OCI-M2 (cell line): ENCODE data around the gene METTL5.

ENCODE experiments used
- DNase-seq: peaks from one replicate; lab custom pipeline; 2025; ENCODE audit not compliant: unreplicated experiment; lab: John Stamatoyannopoulos, UW

The METTL5 gene

DNA sequence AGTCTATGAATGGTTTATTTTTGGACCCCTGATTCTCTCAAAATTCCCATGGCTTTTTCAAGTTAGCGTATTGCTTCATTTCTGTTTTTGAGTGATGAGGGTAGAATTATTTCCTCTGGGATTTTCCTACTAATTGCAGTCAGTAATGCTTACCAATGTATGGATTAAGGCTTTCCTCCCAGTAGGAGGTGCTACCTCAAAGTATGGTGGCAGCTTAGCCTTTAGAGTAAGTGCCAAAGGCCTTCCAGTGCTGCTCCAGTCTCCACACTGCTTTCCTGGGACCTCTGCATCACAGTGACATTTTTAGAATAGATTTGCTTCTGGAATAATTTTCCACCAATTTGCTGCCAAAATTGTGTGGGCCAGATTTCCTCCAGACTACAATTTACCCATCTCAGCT lies 42.2 kb downstream of the METTL5 start:
- DNase-seq: no peak

DNA sequence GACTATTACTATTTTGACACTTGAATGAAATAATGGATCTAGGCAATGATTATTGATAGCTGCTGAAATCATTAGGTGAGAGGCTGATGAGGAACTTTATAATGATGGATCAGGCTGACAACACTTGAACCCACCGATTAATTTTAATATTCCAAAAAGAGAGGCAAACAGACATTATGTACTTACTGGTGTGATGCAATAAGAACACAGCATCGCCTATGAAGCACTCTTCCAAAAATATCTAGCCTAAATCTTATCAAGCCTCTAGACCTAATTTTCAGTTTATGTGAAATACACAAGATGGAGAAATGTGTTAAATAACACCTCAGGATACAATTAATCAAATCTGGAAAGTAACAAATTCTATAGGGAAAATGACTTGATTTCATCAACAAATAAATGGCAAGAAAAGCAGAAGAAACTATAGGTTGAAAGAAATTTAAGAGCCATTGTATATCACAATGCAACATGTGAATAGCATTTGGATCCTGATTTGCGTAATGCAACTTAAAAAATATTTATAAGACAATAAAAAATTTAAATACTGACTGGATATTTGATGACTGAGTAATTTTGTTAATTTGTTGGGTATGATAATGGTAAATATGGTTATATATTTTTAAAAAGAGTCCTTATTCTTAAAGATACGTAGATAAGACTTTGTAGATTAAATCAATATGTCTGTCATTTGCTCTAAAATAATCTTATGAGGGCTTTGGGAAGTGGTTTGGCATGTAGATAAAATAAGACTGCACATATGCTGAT lies 43.3 kb downstream of the METTL5 start:
- no peak for DNase-seq

DNA sequence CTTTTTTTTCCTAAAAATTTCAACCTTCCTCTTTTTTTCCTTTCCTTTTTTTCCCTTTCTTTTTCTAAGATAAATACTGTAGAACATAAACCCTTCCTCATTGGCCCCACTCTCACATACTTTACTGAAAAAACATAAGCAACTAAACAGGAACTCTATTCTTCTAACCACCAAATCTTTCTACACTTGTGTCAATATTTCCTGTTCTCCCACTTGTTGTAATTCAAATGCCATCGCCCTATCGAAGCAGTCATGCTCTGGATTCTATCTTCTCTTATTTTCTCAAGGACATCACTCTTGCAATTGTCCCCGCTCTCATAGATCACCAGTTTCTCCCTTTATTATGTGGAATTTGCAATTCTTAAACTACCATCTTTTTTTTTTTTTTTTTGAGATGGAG lies 46.3 kb downstream of the METTL5 start:
- no peak for DNase-seq

DNA sequence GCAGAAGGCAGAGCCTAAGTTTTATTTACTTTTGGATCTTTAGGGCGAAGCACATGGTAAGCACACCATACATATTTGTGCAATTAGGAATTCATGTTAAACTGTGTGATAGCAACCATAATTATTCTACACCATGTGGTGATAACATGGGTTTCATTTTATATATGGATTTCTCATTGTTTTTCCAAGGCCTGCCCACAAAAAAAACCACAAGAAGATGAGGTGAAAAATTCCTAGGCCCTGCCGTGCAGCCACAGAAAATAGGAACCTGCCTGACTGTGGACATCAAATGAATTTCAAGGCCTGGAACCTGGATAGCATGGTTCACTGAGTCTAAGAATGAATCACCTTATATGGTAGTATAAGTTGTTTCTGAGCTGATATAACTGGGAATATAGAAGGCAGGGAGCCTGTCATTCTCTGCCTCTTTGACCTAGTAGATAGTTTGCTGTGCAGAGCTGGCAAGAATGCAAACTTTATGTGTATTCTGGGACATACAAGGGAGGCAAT lies 48.4 kb downstream of the METTL5 start:
- DNase-seq: no peak

DNA sequence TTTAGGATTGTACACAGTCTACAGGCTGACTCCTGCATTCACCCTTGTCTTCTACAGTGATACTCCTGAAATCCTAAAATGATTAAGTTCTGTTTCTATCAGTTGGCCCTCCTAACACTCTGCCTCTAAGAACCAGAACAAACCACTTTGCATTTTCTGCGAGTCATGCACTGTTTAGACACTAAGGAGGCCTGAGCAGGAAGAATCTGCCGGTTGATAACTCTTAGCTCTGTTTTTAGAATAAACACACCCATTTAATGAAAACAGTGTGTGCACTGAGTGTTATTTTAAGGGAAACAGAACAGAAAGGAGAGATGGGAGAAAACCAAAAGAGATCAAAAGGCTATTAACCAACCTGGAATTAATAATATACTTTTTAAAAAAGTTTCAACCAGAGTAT lies 48.9 kb downstream of the METTL5 start:
- no peak for DNase-seq

DNA sequence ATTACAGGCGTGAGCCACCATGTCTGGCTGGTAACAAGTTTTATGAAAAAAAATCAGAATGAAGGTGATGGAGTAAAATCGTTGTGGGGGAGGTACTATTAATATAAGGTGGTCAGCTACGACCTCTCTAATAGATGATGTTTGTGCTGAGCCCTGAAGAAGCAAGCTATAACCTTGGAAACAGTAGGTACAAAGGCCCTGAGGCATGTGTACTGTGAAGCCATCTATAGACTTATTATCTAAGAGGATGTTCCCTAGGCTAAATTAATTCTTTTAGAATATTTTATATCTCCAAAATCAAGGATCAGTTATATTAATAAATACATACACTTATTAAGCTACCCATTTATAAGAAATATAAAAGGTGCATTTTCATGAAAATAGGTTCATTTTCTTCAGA lies 49.4 kb downstream of the METTL5 start:
- no peak for DNase-seq

DNA sequence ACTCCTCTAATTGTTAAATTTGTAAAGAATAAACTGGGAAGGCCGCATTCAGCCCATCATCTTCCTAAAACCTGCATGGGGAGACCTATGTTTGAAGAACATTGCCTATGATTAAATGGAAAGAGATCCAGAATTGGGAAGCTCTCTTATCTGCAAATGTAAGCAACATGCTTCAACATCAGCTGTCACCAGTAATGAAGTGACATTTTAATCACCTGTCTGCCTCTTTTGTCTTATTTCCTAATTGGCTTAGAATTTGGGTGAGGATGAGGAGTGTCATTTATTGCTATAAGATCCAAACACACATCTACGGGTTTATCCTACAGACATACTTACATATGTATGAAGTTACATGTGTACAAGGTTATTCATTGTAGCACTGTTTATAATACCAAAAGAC lies 52.1 kb downstream of the METTL5 start:
- no peak for DNase-seq

DNA sequence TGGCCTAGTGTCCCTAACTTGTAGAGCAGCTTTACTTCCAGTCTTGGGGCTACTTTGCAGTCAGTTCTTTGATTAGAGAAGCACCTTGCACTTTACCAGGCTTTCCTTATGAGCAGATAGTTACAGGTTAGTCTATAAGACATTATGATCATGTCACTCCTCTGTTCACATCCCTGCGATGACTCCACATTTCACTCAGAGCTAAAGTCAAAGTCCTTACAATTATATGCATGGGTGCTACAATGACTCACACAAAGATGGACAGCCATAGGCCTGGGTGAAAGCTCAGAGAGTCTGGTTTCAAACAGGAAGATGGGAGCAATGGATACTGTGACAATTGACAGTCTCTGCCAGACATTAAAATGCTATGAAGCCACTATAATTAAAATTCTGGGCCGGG lies 53.1 kb downstream of the METTL5 start:
- DNase-seq: no peak

DNA sequence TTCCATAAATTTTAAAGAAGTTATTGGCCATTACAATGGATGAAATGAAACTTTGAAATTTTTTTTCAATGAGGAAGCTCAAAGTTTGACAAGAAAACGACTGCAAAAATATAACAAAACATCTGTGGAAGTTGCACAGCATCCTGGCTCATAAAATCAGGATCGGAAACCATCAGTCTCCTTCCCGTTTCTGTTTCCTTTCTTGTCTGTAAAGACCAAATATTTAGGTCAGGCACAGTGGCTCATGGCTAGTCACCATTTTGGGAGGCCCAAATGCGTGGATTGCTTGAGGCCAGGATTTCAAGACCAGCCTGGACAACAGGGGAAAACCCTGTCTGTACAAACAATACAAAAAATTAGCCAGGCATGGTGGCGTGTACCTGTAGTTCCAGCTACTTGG lies 53.7 kb downstream of the METTL5 start:
- no peak for DNase-seq

DNA sequence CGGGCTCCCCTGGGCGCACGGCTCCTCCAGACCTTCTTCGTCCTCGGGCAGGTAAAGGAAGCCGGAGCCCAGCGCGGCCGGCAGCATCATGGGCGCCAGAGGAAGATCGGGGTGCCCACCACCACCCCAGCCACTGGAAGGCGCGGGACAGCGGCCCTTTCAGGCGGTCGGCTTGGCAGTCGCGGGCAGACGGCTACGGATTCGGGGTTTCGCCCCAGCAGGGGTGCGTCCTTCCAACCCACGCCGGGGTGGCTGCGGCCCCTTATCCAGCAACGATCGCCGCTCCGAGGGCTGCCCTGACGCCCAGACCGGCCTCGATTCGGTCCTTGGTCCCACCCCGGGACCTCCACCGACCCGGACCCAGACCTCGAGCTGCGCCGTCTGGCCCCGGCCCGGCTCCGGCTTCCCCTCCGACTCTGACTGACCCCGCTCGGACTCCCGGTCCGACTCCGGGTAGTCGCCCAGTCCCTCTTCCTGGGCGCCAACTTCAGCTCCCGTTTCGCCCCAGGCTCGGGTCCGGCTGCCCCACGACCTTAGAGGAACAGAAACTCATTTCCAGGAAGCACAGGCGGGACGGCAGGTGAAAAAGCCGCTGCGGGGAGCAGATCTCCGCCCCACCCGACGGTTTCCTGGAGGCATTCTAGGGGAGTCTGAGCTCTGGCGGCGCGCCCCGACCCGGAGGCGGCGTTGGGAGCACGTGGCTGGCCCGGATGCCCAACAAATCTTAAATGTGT lies 56.3 kb downstream of the METTL5 start:
- DNase-seq: no peak

DNA sequence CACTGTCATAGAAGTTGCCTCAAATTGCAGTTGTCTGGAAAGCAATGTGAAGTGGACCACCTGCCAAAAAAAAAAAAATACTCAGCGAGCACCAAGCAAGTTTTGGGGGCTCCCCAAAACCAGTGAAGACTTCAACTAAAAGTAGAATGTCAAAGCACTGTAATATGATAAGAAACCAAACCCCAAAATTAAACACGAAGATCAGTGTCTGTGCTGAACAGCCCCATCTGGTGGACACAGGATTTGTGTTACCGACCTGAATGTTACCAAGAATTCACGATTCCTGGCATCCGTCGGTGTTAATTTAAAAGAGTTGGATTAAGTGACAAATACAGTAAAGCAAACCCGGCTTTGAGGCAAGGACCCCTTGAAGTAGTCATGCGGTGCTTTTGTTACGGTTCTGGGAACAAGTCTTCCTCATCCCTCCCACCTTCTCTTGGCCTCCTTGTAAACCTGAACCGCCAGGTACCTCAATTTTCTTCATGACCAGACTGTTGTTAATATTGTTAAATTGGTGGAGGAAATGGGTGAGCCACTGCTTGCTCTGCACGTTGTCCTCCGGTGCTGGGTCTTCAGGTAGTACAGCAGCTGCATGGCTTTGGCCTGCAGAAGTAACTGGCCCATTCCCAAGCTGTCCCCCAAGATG lies 57.3 kb downstream of the METTL5 start:
- DNase-seq: peak; percentile 3

DNA sequence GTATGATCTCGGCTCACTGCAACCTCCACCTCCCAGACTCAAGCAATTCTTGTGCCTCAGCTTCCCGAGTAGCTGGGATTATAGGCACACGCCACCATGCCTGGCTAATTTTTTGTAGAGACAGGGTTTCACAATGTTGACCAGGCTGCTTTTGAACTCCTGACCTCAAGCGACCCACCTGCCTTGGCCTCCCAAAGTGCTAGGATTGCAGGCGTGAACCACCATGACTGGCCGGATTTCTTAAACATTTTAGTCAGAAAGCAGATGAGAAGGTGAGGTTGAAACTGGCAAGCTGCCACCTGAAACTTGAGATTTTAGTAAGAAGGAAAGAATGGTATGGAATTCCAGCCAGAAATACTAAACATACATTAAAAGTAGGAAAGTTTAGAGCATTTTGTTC lies 59.2 kb downstream of the METTL5 start:
- no peak for DNase-seq

DNA sequence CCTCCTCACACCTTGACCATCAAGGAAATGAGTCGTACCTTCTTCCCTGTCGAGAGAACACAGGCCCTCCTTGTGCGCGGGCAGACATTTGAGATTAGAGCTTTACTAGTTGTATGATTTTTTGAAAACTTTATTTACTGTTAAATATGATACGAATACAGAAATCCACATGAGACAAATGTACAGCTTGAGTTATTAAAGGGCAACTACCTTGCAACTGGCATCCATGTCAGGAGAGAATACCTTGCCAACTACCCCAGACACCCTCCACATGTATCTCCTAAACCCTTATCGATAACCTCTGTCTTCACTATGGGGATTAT lies 62.8 kb downstream of the METTL5 start:
- DNase-seq: no peak
